ENCODE data around the gene HBQ1.
"Not testable (repeated sequence)": the region's sequence is repeated elsewhere in the genome, so short reads cannot be mapped to it uniquely, and the experiment has no call there.

HBQ1 gene

DNA sequence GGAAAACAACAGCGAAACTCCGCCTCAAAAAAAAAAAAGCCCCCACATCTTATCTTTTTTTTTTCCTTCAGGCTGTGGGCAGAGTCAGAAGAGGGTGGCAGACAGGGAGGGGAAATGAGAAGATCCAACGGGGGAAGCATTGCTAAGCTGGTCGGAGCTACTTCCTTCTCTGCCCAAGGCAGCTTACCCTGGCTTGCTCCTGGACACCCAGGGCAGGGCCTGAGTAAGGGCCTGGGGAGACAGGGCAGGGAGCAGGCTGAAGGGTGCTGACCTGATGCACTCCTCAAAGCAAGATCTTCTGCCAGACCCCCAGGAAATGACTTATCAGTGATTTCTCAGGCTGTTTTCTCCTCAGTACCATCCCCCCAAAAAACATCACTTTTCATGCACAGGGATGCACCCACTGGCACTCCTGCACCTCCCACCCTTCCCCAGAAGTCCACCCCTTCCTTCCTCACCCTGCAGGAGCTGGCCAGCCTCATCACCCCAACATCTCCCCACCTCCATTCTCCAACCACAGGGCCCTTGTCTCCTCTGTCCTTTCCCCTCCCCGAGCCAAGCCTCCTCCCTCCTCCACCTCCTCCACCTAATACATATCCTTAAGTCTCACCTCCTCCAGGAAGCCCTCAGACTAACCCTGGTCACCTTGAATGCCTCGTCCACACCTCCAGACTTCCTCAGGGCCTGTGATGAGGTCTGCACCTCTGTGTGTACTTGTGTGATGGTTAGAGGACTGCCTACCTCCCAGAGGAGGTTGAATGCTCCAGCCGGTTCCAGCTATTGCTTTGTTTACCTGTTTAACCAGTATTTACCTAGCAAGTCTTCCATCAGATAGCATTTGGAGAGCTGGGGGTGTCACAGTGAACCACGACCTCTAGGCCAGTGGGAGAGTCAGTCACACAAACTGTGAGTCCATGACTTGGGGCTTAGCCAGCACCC, 5.0 kb upstream of the HBQ1 start:
- TF ChIP-seq CTCF (IDR thresholded peaks at IDR 0.05; ENCODE audit: low read depth, low read length, missing control alignments): no peak
- in situ Hi-C loops (cut with HindIII; ENCODE audit: low sequenced_read_pairs): no loop called here
- DNase-seq (ENCODE audit: low read depth): no peak
- no peak overlapping the region for H3K4me3 ChIP-seq (ENCODE audit: low read depth, low read length)

DNA sequence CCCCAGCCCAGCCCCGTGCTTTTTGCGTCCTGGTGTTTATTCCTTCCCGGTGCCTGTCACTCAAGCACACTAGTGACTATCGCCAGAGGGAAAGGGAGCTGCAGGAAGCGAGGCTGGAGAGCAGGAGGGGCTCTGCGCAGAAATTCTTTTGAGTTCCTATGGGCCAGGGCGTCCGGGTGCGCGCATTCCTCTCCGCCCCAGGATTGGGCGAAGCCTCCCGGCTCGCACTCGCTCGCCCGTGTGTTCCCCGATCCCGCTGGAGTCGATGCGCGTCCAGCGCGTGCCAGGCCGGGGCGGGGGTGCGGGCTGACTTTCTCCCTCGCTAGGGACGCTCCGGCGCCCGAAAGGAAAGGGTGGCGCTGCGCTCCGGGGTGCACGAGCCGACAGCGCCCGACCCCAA, 4.3 kb upstream of the HBQ1 start:
- H3K4me3 ChIP-seq (ENCODE audit: low read depth, low read length); in situ Hi-C loops (cut with HindIII; ENCODE audit: low sequenced_read_pairs); DNase-seq (ENCODE audit: low read depth): not testable (repeated sequence)

DNA sequence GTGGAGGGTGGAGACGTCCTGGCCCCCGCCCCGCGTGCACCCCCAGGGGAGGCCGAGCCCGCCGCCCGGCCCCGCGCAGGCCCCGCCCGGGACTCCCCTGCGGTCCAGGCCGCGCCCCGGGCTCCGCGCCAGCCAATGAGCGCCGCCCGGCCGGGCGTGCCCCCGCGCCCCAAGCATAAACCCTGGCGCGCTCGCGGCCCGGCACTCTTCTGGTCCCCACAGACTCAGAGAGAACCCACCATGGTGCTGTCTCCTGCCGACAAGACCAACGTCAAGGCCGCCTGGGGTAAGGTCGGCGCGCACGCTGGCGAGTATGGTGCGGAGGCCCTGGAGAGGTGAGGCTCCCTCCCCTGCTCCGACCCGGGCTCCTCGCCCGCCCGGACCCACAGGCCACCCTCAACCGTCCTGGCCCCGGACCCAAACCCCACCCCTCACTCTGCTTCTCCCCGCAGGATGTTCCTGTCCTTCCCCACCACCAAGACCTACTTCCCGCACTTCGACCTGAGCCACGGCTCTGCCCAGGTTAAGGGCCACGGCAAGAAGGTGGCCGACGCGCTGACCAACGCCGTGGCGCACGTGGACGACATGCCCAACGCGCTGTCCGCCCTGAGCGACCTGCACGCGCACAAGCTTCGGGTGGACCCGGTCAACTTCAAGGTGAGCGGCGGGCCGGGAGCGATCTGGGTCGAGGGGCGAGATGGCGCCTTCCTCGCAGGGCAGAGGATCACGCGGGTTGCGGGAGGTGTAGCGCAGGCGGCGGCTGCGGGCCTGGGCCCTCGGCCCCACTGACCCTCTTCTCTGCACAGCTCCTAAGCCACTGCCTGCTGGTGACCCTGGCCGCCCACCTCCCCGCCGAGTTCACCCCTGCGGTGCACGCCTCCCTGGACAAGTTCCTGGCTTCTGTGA, 3.5 kb upstream of the HBQ1 start, which contains the start of gene HBA1:
TSS of gene HBA1 (plus strand) at position 204 of the 906 bp plus-strand sequence. CDS start at position 241, 37 bp downstream.
- DNase-seq (ENCODE audit: low read depth); in situ Hi-C loops (cut with HindIII; ENCODE audit: low sequenced_read_pairs); H3K4me3 ChIP-seq (ENCODE audit: low read depth, low read length): not testable (repeated sequence)

DNA sequence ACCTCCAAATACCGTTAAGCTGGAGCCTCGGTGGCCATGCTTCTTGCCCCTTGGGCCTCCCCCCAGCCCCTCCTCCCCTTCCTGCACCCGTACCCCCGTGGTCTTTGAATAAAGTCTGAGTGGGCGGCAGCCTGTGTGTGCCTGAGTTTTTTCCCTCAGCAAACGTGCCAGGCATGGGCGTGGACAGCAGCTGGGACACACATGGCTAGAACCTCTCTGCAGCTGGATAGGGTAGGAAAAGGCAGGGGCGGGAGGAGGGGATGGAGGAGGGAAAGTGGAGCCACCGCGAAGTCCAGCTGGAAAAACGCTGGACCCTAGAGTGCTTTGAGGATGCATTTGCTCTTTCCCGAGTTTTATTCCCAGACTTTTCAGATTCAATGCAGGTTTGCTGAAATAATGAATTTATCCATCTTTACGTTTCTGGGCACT, 2.9 kb upstream of the HBQ1 start:
- in situ Hi-C loops (cut with HindIII; ENCODE audit: low sequenced_read_pairs): no loop called here
- DNase-seq (ENCODE audit: low read depth): no peak
- no peak overlapping the region for H3K4me3 ChIP-seq (ENCODE audit: low read depth, low read length)
- TF ChIP-seq CTCF (IDR thresholded peaks at IDR 0.05; ENCODE audit: low read depth, low read length, missing control alignments): no peak

GRCh38 chr16:177981-178667, 2.1 kb upstream of the HBQ1 start:
- no peak for DNase-seq (ENCODE audit: low read depth)
- no peak for TF ChIP-seq CTCF (IDR thresholded peaks at IDR 0.05; ENCODE audit: low read depth, low read length, missing control alignments)
- in situ Hi-C loops (cut with HindIII; ENCODE audit: low sequenced_read_pairs): no loop called here
- H3K4me3 ChIP-seq (ENCODE audit: low read depth, low read length): no peak overlapping the region

DNA sequence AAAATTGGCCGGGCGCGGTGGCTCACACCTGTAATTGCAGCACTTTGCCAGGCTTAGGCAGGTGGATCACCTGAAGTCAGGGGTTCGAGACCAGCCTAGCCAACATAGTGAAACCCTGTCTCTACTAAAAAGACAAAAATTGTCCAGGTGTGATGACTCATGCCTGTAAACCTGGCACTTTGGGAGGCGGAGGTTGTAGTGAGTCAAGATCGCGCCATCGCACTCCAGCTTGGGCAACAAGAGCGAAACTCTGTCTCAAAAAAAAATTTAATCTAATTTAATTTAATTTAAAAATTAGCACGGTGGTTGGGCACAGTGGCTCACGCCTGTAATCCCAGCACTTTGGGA, 1.6 kb upstream of the HBQ1 start:
- in situ Hi-C loops (cut with HindIII; ENCODE audit: low sequenced_read_pairs): no loop called here
- no peak for TF ChIP-seq CTCF (IDR thresholded peaks at IDR 0.05; ENCODE audit: low read depth, low read length, missing control alignments)
- H3K4me3 ChIP-seq (ENCODE audit: low read depth, low read length): no peak overlapping the region
- DNase-seq (ENCODE audit: low read depth): no peak
